B cell (primary cell): Measurements from ENCODE around the gene MYO1B.

Experiments used
- CTCF ChIP-seq: fragments of 200-600 bp; IDR thresholded peaks from one replicate; pipeline ENCODE4 v1.8.0; 2022; ENCODE audit warnings: antibody characterized with exemption, mild to moderate bottlenecking
- EZH2 ChIP-seq: IDR thresholded peaks from 2 replicates; pipeline ENCODE4 v1.6.1; 2012; ENCODE audit warnings: borderline replicate concordance, low read depth, mild to moderate bottlenecking, moderate library complexity, low read length; ENCODE audit not compliant: insufficient read depth, poor library complexity, severe bottlenecking

- TF ChIP-seq EZH2: no peak
- no peak for TF ChIP-seq CTCF
Measured at GRCh38 chr2:191463790-191464189, 218.6 kb downstream of the MYO1B start.
